Aorta (tissue), 5 donors: ENCODE measurements around the gene CD200R1. TPM values are rescaled to one million over a fixed set of nuclear protein-coding genes. Genes with fewer than 3 reads are reported as not detected.

Experiments used
- ATAC-seq: fragments of 200-7000 bp; cut with Tn5 transposase; one replicate; pipeline ENCODE4 v1.9.1; 2022; ENCODE audit warnings: moderate library complexity; ENCODE audit not compliant: low FRiP score
- DNase-seq, 2 donors: peaks; one replicate each; pipeline ENCODE4 v3.0.0-alpha.2; 2020
- H3K27ac ChIP-seq, 2 donors: one replicate each; pipeline ENCODE4 v1.5.1; 2013; ENCODE audit warnings: low read length in 2 of 2, mild to moderate bottlenecking in 2 of 2, moderate library complexity in 2 of 2, control low read depth in 1 of 2, inconsistent platforms in 1 of 2, low read depth in 1 of 2
- H3K27me3 ChIP-seq, 2 donors: one replicate each; pipeline ENCODE4 v1.6.1; 2013; ENCODE audit warnings: control low read depth in 1 of 2, low read length in 1 of 2, mild to moderate bottlenecking in 1 of 2, moderate library complexity in 1 of 2; ENCODE audit not compliant: insufficient read depth in 2 of 2, control insufficient read depth in 1 of 2
- H3K36me3 ChIP-seq, 2 donors: one replicate each; pipeline ENCODE4 v1.6.1; 2013; ENCODE audit warnings: control low read depth in 1 of 2, low read length in 1 of 2, mild to moderate bottlenecking in 1 of 2; ENCODE audit not compliant: insufficient read depth in 2 of 2, control insufficient read depth in 1 of 2
- H3K4me1 ChIP-seq, 2 donors: one replicate each; pipeline ENCODE4 v1.6.1; 2013; ENCODE audit warnings: low read length in 2 of 2, control low read depth in 1 of 2, mild to moderate bottlenecking in 1 of 2, moderate library complexity in 1 of 2; ENCODE audit not compliant: insufficient read depth in 2 of 2, control insufficient read depth in 1 of 2
- H3K4me3 ChIP-seq, 2 donors: one replicate each; pipeline ENCODE4 v1.5.1; 2013; ENCODE audit warnings: low read length in 2 of 2, control low read depth in 1 of 2, mild to moderate bottlenecking in 1 of 2
- H3K9me3 ChIP-seq: one replicate; pipeline ENCODE4 v1.6.1; 2013; ENCODE audit warnings: mild to moderate bottlenecking, low read length; ENCODE audit not compliant: control insufficient read depth
- WGBS, 2 donors: extraction: QIAGEN DNeasy Blood & Tissue Kit; methylation state at CpG; one replicate each; pipeline ENCODE4 v1.1.7; 2013; 5-methylcytosine and 5-hydroxymethylcytosine counted together
- intact Hi-C, 2 donors: fragments of 100-400 bp; cut with DNase I; formaldehyde crosslinking; loops; one replicate each; pipeline versions ENCODE4 v1.14.2 to v1.15.0; 2022
- polyA plus RNA-seq, 2 donors: library from polyadenylated mRNA; stranded (reverse); fragments of 200-250 nt; gene quantifications; one replicate each; pipeline ENCODE4 v1.2.3, GENCODE V29; 2013
- total RNA-seq, 2 donors: library from RNA; stranded (reverse); fragmentation: NEBNext Ultra II Directional; extraction: Animal tissue kit (Norgen Biotek cat#: 25700); gene quantifications; one replicate each; pipeline ENCODE4 v1.2.1, GENCODE V29; 2021
- donor health status: healthy with polysubstance abuse.
- donor health status: Bipolar disorder and iron deficiency.
- donor health status: DM: no; HTN: no; CAD: no.
- donor health status: DM: no; HTN: no; CAD: no.
- donor health status: DM: yes; HTN: yes; CAD: no.

Gene CD200R1
- total and polyA plus RNA-seq, 4 donors = 0.18 to 6.5 (median 1.7) TPM

DNA sequence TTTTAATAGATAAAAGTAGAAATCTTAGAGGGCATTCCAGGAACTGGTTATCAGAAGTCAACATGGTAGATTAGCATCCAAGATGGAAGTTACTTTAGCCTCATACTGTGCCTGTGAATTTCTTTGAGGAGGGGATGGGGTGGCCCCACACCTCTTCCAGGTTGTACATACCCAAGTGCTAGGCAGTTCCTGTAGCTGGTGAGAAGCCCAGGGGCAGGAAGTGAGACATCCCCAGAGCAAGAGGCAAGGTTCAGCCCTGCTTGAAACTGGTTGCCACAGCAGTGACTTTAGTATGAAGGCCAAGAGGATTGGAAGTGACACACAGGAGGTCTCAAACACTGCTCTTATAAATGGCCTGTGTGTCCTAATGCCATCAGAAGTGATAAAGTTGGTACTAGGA lies 27.8 kb upstream of the CD200R1 start:
- no peaks in the 10 kb centered on the region for H3K9me3 ChIP-seq
- H3K27me3 ChIP-seq = no peaks in the 10 kb centered on the region
- no peak overlapping the region for H3K4me3 ChIP-seq
- no peak for DNase-seq
- no peak for ATAC-seq
- H3K4me1 ChIP-seq = no peaks in the 10 kb centered on the region
- peaks cover 5 to 6% of the 10 kb centered on the region in 2 donors for H3K36me3 ChIP-seq
- intact Hi-C loops = no loop called here
- H3K27ac ChIP-seq = no peak overlapping the region

DNA sequence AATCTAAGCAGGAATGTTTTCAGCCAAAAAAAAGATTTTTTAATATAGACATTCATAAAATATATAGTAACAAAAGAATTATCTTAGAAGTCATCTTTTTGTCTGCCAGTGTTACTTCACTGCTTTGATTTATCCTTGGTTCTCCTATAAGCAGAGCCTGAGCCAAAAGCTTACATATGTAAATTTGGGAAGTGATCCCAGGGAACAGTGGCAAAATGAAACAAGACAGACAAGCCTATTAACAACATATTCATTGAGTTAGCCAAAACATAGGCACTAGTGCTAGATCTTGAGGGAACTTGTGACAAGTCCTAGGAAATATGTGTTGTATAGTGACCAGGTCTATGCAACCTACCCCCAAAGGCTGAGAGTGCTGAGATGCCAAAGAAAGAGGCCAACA lies 27.1 kb upstream of the CD200R1 start:
- Histone ChIP-seq H3K9me3 (no peaks in the 10 kb centered on the region), H3K4me3 (no peak overlapping the region), H3K4me1 (no peaks in the 10 kb centered on the region), H3K27me3 (no peaks in the 10 kb centered on the region), H3K27ac (no peak overlapping the region), H3K36me3 (peaks cover 3 to 6% of the 10 kb centered on the region in 2 donors)
- intact Hi-C loops = no loop called here
- DNase-seq (no peak), ATAC-seq (no peak)

- H3K4me3 ChIP-seq = no peak overlapping the region
- ATAC-seq (no peak), DNase-seq (no peak)
- H3K9me3 ChIP-seq = no peaks in the 10 kb centered on the region
- 71 to 78% methylated on average over 4 of the region's 4 CpGs for WGBS, 2 donors
- no peak overlapping the region for H3K27ac ChIP-seq
- H3K27me3 ChIP-seq = no peaks in the 10 kb centered on the region
- H3K4me1 ChIP-seq = no peaks in the 10 kb centered on the region
- peaks cover 3 to 6% of the 10 kb centered on the region in 2 donors for H3K36me3 ChIP-seq
- intact Hi-C loops = no loop called here
Measured at GRCh38 chr3:113000691-113001090, 25.8 kb upstream of the CD200R1 start.

DNA sequence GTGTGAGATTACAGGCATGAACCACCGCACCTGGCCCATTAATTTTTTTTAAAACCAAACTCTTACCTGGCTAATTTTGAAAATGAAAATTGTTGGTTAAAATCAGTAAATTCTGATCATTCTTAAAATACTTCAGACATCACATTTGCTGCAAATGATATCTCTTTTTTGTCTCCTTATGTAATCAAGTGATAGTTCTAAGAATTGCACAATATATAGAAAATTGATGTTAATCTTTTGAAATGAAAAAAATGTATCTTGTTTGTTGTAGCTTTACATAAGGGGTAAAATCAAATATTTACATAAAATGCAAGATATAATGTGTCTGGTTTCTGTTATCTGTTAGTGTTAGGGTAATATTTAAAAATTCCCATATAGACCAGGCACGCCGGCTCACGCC lies 20.9 kb upstream of the CD200R1 start:
- ATAC-seq (no peak), DNase-seq (no peak)
- no peak overlapping the region for H3K4me3 ChIP-seq
- H3K27me3 ChIP-seq = no peaks in the 10 kb centered on the region
- H3K9me3 ChIP-seq = no peaks in the 10 kb centered on the region
- H3K4me1 ChIP-seq = no peaks in the 10 kb centered on the region
- H3K27ac ChIP-seq = no peak overlapping the region
- H3K36me3 ChIP-seq = no peaks in the 10 kb centered on the region
- 85 to 89% methylated on average over 4 of the region's 4 CpGs for WGBS, 2 donors
- intact Hi-C loops = no loop called here

DNA sequence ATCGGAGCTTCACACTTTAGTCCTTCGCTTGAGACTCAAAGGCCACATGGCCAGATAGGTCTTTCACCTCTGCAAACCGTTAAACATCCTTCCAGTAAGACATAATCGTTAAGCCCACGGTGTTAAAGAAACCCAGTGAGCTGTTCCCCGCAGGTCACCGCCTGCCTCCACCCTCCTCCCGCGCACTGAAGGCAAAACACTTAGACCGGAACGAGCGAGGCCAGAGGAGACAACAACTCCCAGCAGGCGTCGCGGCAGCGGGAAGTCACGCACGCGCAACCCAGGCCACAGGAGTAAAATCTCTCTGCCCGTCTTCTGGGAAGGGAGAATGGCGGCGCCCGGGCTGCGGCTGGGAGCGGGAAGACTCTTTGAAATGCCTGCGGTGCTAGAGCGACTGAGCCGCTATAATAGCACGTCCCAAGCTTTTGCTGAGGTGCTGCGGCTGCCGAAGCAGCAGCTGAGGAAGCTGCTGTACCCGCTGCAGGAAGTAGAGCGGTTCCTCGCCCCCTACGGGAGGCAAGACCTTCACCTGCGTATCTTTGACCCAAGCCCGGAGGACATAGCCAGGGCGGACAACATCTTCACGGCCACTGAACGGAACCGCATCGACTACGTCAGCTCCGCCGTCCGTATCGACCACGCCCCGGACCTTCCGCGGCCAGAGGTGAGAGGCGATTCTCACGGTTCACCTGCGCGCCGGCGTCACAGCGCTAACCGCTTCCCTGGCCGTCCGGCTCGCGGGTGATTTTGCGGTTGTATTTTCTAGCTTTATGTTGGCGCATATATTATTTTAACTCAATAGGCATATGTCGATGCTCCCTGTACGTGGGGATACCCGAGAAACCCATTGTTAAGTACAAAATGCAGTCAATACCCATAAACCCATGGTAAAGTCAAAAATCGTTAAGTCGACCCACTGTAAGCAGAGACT lies 16.0 kb upstream of the CD200R1 start, which contains the start of gene GTPBP8:
TSS of gene GTPBP8 (plus strand) at position 313 of the 931 bp plus-strand sequence. CDS start at position 329, 16 bp downstream.
- peak; percentile 95 to 97 for DNase-seq
- H3K4me3 ChIP-seq = peak within 1 kb of the TSS; percentile 56 to 96
- no peaks in the 10 kb centered on the region for H3K27me3 ChIP-seq
- H3K9me3 ChIP-seq = no peaks in the 10 kb centered on the region
- intact Hi-C loops = loop anchor here in 1 of 2 donors (2.0 kb wide), 1 partner anchor 28 kb away; a partner anchor contains a TSS
- H3K36me3 ChIP-seq = no peaks in the 10 kb centered on the region
- WGBS, 2 donors = 1% methylated on average over 69 to 70 of the region's 70 CpGs
- H3K27ac ChIP-seq = peak within 1 kb of the TSS; percentile 57 to 99
- H3K4me1 ChIP-seq = no peaks in the 10 kb centered on the region
- ATAC-seq = peak; percentile 96

DNA sequence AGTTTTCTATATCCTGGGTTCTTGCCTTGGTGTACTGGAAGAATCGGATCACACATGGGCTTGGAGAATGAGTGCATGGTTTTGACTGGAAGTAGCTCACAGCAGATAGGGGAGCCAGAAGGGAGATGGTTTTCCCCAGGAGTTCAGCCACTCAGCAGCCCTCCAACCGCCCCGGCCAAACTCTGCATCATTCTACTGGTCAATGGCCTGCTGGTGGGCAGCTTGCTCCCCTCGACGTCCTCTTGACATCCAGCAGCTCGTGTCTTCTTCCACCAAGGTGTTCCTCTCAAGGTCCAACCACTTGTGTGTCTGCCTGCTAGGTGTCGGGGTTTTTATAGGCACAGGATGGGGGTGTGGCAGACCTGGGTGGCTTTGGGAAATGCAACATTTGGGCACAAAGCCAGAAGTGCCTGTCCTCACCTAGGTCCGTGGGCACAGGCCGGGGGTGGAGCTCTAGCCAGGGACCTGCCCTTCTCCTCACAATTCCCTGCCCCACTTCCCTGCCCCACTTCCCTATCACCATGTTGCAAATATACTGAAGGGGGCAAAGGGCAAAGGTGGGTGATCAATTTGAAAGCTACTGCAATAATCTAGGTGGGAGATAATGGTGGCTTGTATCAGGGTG lies 12.9 kb upstream of the CD200R1 start:
- Histone ChIP-seq H3K4me1 (no peaks in the 10 kb centered on the region), H3K27ac (no peak overlapping the region), H3K27me3 (no peaks in the 10 kb centered on the region), H3K9me3 (no peaks in the 10 kb centered on the region), H3K36me3 (no peaks in the 10 kb centered on the region), H3K4me3 (no peak overlapping the region)
- intact Hi-C loops = loop anchor here in 1 of 2 donors (10.0 kb wide), 1 partner anchor 703 kb away; no protein-coding TSS in a partner anchor
- no peak for ATAC-seq
- WGBS, 2 donors = 90% methylated on average over 9 of the region's 9 CpGs
- no peak for DNase-seq

DNA sequence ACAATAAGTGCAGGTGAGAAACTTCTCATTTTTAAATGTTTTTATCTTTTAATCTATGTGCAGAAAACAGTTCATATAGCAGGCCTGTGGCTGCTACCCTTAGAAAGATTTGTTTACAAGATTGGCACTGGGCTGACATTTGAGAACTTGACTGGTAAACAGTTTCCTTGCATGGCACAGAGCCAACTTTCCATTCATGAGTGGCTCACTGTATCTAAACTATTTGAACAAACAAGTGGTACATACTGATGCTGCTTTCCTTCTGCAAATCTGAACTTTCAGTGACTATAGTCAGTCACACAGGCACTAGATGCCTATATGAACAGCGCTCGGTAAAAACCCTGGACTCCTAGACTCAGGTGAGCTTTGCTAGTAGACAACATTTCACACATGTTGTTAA lies 9.6 kb upstream of the CD200R1 start:
- H3K36me3 ChIP-seq = no peaks in the 10 kb centered on the region
- no peaks in the 10 kb centered on the region for H3K27me3 ChIP-seq
- intact Hi-C loops = loop anchor here in 1 of 2 donors (10.0 kb wide), 1 partner anchor 700 kb away; no protein-coding TSS in a partner anchor
- H3K4me3 ChIP-seq = no peak overlapping the region
- no peaks in the 10 kb centered on the region for H3K4me1 ChIP-seq
- WGBS, 2 donors = 94 to 95% methylated on average over 2 of the region's 2 CpGs
- no peaks in the 10 kb centered on the region for H3K9me3 ChIP-seq
- no peak overlapping the region for H3K27ac ChIP-seq
- no peak for DNase-seq
- ATAC-seq = no peak

DNA sequence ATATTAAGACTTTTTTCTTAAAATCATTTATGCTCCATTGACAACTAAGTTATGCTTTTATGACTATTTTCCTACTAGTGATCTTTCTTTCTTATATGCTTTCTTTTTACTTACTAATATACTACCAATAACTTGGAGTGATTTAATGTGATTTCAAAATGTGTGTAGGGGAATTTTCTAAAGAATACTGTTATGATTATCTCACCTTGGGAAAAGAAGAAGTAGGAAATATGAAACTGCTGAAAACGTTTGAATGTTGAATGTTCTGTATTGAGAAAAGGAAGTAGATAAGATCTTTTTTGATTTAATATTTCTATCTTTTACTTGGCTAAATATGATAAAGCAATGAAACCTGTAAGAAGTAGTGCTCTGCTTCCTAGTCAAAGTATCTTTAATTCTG lies 7.8 kb upstream of the CD200R1 start:
- no peak for ATAC-seq
- Histone ChIP-seq H3K9me3 (no peaks in the 10 kb centered on the region), H3K36me3 (no peaks in the 10 kb centered on the region), H3K4me3 (no peak overlapping the region), H3K4me1 (no peaks in the 10 kb centered on the region), H3K27ac (no peak overlapping the region), H3K27me3 (no peaks in the 10 kb centered on the region)
- intact Hi-C loops = loop anchor here in 1 of 2 donors (10.0 kb wide), 1 partner anchor 698 kb away; no protein-coding TSS in a partner anchor
- no peak for DNase-seq
- WGBS, 2 donors = 20 to 21% methylated on average over 1 of the region's 1 CpG
